ENCODE results near the gene ROPN1L. TPM values are rescaled to one million over a fixed set of nuclear protein-coding genes. Genes with fewer than 3 reads are reported as not detected.
"Not testable (repeated sequence)": the region's sequence is repeated elsewhere in the genome, so short reads cannot be mapped to it uniquely, and the experiment has no call there.

ROPN1L gene
- total RNA-seq (10 to 100 TPM in 5 of 7 donors, 1 to 10 TPM in 2; 7.5 to 27.9 (median 15.7) TPM), polyA plus RNA-seq (1 to 10 TPM; 2.0 to 7.7 (median 2.4) TPM)
- long read RNA-seq, donor 1, partial matches to known transcripts = 0 of 1 reads
- long read RNA-seq, donor 1, other reads (novel, unspliced or antisense) = 0 of 1 reads
- long read RNA-seq, donor 2 = 0 reads

DNA sequence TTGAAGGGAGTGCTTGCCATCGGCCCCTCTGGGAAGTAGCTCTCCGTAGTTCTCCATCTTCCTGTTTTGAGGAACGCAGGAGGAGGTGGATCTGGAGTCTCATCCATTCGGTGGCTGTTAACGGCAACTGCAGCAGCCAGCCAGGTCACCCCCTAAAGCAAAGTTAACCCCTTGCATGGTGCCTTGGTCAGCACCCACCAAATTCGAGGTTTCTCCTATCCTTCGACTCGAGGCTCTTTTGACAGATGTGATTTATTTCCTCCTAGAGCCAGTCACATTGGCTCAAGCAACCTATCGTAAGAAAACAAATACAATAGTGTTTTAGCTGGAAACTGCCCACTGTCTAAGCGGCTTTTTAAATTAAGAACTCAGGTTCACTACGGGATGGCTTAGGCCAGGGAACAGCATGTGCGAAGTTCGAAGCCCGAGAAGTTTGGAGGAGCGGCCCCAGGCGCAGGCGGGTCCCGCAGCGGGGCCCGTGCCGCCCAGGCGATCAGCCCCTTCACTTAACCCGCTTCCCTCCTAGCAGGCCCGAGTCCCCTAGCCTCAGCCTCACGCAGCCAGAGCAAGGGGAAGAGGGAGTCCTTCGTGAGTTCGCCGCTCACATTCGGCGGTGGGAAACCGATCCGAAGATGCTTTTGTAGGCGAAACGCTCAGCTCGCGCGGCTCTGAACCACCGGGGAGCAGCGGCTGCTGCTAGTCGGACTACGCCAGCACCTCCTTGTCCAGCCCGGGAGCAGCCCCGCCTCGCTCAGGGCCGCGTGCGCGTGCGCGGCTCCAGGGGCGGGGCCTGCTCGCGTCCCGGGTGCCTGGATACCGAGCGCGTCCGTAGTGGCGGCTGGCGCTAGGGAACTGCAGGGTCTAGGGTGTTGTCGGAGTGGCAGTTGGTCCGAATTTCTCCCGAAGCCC, at the start of gene ROPN1L:
ROPN1L (plus strand) TSS at position 797 of the 909 bp plus-strand sequence. CDS start 289 bp downstream, outside the sequence.
- no peaks in the 10 kb centered on the region for H3K27me3 ChIP-seq (replicated peaks in 1 of 7)
- TF ChIP-seq, protein P1, sequence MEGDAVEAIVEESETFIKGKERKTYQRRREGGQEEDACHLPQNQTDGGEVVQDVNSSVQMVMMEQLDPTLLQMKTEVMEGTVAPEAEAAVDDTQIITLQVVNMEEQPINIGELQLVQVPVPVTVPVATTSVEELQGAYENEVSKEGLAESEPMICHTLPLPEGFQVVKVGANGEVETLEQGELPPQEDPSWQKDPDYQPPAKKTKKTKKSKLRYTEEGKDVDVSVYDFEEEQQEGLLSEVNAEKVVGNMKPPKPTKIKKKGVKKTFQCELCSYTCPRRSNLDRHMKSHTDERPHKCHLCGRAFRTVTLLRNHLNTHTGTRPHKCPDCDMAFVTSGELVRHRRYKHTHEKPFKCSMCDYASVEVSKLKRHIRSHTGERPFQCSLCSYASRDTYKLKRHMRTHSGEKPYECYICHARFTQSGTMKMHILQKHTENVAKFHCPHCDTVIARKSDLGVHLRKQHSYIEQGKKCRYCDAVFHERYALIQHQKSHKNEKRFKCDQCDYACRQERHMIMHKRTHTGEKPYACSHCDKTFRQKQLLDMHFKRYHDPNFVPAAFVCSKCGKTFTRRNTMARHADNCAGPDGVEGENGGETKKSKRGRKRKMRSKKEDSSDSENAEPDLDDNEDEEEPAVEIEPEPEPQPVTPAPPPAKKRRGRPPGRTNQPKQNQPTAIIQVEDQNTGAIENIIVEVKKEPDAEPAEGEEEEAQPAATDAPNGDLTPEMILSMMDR (IDR thresholded peaks at IDR 0.05 in 8 of 11, conservative IDR thresholded peaks at IDR 0.05 in 3 of 11) = peak in 3 of 11 experiments; percentile 8 to 25 (median 9)
- TF ChIP-seq POLR2AphosphoS5 (IDR thresholded peaks at IDR 0.05) = peak; percentile 86 to 94 (median 91)
- TF ChIP-seq POLR2A (IDR thresholded peaks at IDR 0.05) = peak in 1 of 3 donors; percentile 60
- peaks cover 0 to 16% (median 2%) of the 10 kb centered on the region in 6 donors for H3K36me3 ChIP-seq
- peak; percentile 97 for DNase-seq
- H3K4me1 ChIP-seq = peaks cover 23 to 71% (median 50%) of the 10 kb centered on the region in 6 donors
- WGBS, 5 donors = 1 to 8% (median 1%) methylated on average over 15 to 63 of the region's 63 CpGs
- H3K4me3 ChIP-seq = peak within 1 kb of the TSS; percentile 61 to 96 (median 82)
- intact Hi-C loops (cut with DNase I; ENCODE audit: low total_unique reads) = no loop called here
- H3K27ac ChIP-seq = peak within 1 kb of the TSS; percentile 45 to 91 (median 86)
- H3K9me3 ChIP-seq = no peaks in the 10 kb centered on the region

DNA sequence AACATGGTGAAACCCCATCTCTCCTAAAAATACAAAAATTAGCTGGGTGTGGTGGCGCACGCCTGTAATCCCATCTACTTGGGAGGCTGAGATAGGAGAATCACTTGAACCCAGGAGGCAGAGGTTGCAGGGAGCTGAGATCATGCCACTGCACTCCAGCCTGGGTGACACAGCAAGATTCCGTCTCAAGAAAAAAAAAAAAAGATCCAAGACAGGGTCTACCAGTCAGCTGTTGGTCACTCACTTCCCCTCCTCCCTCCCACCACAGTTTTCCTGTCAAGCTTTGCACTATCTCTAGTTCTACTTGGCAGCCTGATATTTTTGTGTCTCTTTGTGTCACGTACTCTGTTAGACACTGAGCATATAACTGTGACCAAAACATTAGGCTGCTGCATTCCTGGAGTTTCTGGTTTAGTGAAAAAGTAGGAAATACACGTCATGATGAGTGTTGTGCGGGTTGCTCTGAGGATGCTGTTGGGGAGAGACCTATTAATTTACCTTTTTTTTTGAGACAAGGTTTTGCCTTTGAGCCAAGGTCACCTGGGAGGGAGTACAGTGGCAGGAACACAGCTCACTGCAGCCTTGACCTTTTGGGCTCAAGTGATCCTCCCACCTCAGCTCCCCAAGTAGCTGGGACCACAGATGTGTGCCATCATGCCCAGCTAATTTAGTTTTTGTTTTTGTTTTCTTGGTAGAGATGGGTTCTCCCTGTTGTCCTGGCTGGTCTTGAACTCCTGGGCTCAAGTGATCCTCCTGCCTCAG, 48.9 kb upstream of the ROPN1L start:
- H3K4me3 ChIP-seq; H3K27ac ChIP-seq; intact Hi-C loops (cut with DNase I; ENCODE audit: low total_unique reads); H3K27me3 ChIP-seq (replicated peaks in 1 of 7); DNase-seq; H3K4me1 ChIP-seq; H3K9me3 ChIP-seq: not testable (repeated sequence)
- peaks cover 0 to 100% (median 75%) of the 10 kb centered on the region in 6 donors for H3K36me3 ChIP-seq
- 84 to 91% (median 89%) methylated on average over 6 of the region's 6 CpGs for WGBS, 5 donors

DNA sequence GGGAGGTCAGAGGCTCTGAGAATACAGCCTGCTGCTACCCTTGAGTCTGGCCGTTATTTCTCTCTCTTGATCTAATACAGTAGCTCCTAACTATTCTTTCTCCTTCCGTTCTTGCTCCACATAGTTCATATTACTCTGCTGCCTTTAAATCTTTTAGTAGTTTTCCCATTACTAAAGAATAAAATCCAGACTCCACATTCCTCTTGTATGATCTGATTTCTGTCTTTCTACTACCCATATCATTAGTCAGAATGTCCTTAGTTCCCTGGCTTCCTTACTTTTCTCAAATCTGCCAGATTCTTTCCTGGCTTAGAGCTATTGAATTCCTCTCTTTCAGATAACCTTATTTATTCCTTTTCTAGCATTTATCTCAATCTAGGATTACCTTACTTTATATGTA, 48.2 kb upstream of the ROPN1L start:
- Histone ChIP-seq H3K9me3 (no peaks in the 10 kb centered on the region), H3K36me3 (peaks cover 0 to 100% (median 74%) of the 10 kb centered on the region in 6 donors), H3K27ac (no peak overlapping the region), H3K4me1 (no peaks in the 10 kb centered on the region), H3K27me3 (replicated peaks in 1 of 7) (no peaks in the 10 kb centered on the region), H3K4me3 (no peak overlapping the region)
- TF ChIP-seq, protein P1 (IDR thresholded peaks at IDR 0.05 in 8 of 11, conservative IDR thresholded peaks at IDR 0.05 in 3 of 11) = no peak
- TF ChIP-seq POLR2AphosphoS5 (IDR thresholded peaks at IDR 0.05) (no peak), POLR2A (IDR thresholded peaks at IDR 0.05) (no peak)
- DNase-seq = no peak
- intact Hi-C loops (cut with DNase I; ENCODE audit: low total_unique reads) = no loop called here
- WGBS, 5 donors = 86 to 92% (median 88%) methylated on average over 2 of the region's 2 CpGs

DNA sequence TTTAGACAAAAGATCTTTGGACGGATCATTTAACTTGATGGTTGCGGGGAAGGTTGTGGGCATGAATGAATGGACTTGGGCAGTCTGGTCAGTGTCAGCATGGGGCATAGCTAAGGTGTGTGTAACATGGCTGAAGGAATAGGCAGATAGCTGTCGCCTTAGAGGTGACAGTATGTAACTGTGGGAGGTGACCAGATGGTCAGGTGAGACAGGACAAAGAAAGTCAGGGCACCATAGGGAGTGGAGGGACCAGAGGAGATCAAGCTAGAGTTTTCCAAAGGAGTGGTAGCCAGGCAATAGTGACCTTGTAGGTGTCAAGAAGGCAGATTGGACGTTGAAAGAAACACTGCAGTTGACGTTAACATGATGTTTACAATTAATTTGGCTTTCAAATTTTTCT, 45.1 kb upstream of the ROPN1L start:
- TF ChIP-seq POLR2AphosphoS5 (IDR thresholded peaks at IDR 0.05) = no peak
- TF ChIP-seq POLR2A (IDR thresholded peaks at IDR 0.05) = no peak
- TF ChIP-seq, protein P1 (IDR thresholded peaks at IDR 0.05 in 8 of 11, conservative IDR thresholded peaks at IDR 0.05 in 3 of 11) = no peak
- no peaks in the 10 kb centered on the region for H3K27me3 ChIP-seq (replicated peaks in 1 of 7)
- H3K36me3 ChIP-seq = peaks cover 0 to 100% (median 64%) of the 10 kb centered on the region in 6 donors
- H3K9me3 ChIP-seq = no peaks in the 10 kb centered on the region
- no peak overlapping the region for H3K27ac ChIP-seq
- no peak overlapping the region for H3K4me3 ChIP-seq
- 78 to 94% (median 87%) methylated on average over 5 of the region's 5 CpGs for WGBS, 5 donors
- intact Hi-C loops (cut with DNase I; ENCODE audit: low total_unique reads) = no loop called here
- no peaks in the 10 kb centered on the region for H3K4me1 ChIP-seq
- DNase-seq = no peak
